ENCODE measurements around the gene TNIP2.
A peak's percentile ranks its signal among the peaks of the same experiment; 100 is the strongest.

TNIP2 gene

GRCh38 chr4:2716236-2716635 is 39.9 kb downstream of the TNIP2 start:
- TF ChIP-seq GATA1 (IDR thresholded peaks at IDR 0.05; ENCODE audit: low read depth, low read length) (no peak), POLR2A (IDR thresholded peaks at IDR 0.05; ENCODE audit: low read length) (no peak)
- no peak for DNase-seq

DNA sequence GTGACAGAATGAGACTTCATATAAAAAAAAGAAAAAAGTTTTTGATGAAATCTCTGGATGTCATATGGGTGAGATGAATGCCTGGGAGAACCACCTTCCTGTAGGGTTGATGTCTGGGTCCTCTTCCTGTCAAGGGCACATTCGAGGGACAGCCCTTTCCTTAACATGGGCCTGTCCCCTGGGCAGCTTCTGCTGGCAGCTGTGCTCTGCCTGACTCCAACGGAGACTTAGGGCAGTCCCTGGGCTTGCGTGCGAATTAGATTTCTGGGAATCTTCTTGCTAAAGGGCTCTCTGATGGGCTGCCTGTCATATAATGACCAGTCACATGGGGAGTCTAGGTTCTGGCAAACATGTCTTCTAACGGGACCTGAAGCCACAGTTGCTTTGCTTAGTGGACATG is 40.7 kb downstream of the TNIP2 start:
- no peak for DNase-seq

GRCh38 chr4:2714918-2715317 is 41.2 kb downstream of the TNIP2 start:
- DNase-seq = no peak
- TF ChIP-seq POLR2A (IDR thresholded peaks at IDR 0.05; ENCODE audit: low read length) (no peak), GATA1 (IDR thresholded peaks at IDR 0.05; ENCODE audit: low read depth, low read length) (no peak)

More for the DNA sequence above, 40.7 kb downstream of the TNIP2 start:
- TF ChIP-seq GATA1 (IDR thresholded peaks at IDR 0.05; ENCODE audit: low read depth, low read length) = no peak
- no peak for TF ChIP-seq POLR2A (IDR thresholded peaks at IDR 0.05; ENCODE audit: low read length)

DNA sequence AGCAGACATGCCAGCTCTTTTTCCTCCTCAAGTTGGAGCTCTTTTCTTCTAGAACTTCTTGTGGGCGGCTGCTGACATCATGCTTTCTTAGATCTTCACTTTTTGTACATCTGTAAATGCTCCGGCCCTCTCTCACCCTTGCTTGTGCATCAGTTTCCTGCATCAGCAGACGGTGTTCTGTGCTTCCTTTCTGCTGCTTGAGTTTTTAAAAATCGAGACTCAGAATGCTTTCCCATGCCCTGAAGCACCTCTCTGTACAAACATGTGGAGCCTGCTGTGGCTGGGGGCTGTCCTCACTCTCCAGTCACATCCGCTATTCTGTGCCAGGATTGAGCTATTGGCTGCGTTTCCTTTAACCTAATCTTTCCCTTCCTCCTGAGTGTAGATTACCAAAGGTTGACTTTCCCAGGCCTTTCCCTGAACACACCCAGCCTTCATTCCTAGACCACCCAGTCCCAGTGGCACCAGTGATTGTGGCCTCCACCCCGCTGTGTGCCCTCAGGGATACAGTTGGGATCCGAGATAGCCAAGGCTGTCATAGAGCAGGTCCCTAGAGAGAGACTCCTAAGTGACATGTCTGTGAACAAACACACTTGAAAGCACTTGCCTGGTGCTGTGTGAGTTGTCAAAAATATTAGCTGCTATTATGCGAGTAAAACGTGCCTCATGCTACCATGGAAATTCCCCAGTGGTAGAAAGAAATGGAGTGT is 41.9 kb downstream of the TNIP2 start:
- DNase-seq = no peak
- TF ChIP-seq POLR2A (IDR thresholded peaks at IDR 0.05; ENCODE audit: low read length) = no peak
- no peak for TF ChIP-seq GATA1 (IDR thresholded peaks at IDR 0.05; ENCODE audit: low read depth, low read length)

- TF ChIP-seq GATA1 (IDR thresholded peaks at IDR 0.05; ENCODE audit: low read depth, low read length) (no peak), POLR2A (IDR thresholded peaks at IDR 0.05; ENCODE audit: low read length) (no peak)
- no peak for DNase-seq
These were observed 42.8 kb downstream of the TNIP2 start for GRCh38 chr4:2713337-2713736.

GRCh38 chr4:2712261-2712842 is 43.8 kb downstream of the TNIP2 start:
- peak; percentile 21 to 29 for DNase-seq
- TF ChIP-seq POLR2A (IDR thresholded peaks at IDR 0.05; ENCODE audit: low read length) (no peak), GATA1 (IDR thresholded peaks at IDR 0.05; ENCODE audit: low read depth, low read length) (no peak)

GRCh38 chr4:2702770-2703169 is 53.4 kb downstream of the TNIP2 start:
- no peak for DNase-seq
- TF ChIP-seq GATA1 (IDR thresholded peaks at IDR 0.05; ENCODE audit: low read depth, low read length) (no peak), POLR2A (IDR thresholded peaks at IDR 0.05; ENCODE audit: low read length) (no peak)

- no peak for TF ChIP-seq POLR2A (IDR thresholded peaks at IDR 0.05; ENCODE audit: low read length)
- TF ChIP-seq GATA1 (IDR thresholded peaks at IDR 0.05; ENCODE audit: low read depth, low read length) = no peak
- DNase-seq = no peak
These were observed 53.8 kb downstream of the TNIP2 start for GRCh38 chr4:2702361-2702760.

- no peak for DNase-seq
- TF ChIP-seq POLR2A (IDR thresholded peaks at IDR 0.05; ENCODE audit: low read length) (no peak), GATA1 (IDR thresholded peaks at IDR 0.05; ENCODE audit: low read depth, low read length) (no peak)
These were observed 56.1 kb downstream of the TNIP2 start for GRCh38 chr4:2700031-2700430.

GRCh38 chr4:2699534-2699933 is 56.6 kb downstream of the TNIP2 start:
- TF ChIP-seq GATA1 (IDR thresholded peaks at IDR 0.05; ENCODE audit: low read depth, low read length) = no peak
- TF ChIP-seq POLR2A (IDR thresholded peaks at IDR 0.05; ENCODE audit: low read length) = no peak
- no peak for DNase-seq

DNA sequence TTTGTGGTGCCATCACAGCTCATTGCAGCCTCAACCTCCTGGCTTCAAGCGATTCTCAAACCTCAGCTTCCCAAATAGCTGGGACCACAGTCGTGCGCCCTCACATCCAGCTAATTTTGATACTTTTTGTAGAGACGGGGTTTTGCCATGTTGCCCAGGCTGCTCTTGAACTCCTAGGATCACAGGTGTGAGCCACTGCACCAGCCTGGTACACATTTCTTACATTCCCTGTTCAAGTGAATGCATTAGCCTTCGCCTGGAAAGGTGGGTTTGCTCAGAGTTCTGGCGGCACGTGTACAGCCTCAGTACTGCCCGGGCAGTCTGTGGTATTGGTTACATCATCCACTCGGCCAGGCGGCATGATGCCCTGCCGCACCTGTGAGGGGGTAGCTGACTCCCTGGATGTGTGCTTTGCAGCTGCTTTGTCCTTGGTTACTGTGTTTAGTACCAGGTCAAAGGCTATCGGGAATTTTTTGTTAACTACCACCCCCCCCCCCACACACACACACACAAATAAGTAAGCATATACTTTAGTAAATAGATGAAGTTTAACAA is 57.1 kb downstream of the TNIP2 start:
- TF ChIP-seq GATA1 (IDR thresholded peaks at IDR 0.05; ENCODE audit: low read depth, low read length) (no peak), POLR2A (IDR thresholded peaks at IDR 0.05; ENCODE audit: low read length) (no peak)
- DNase-seq = no peak

GRCh38 chr4:2698504-2698903 is 57.6 kb downstream of the TNIP2 start:
- no peak for DNase-seq
- no peak for TF ChIP-seq GATA1 (IDR thresholded peaks at IDR 0.05; ENCODE audit: low read depth, low read length)

DNA sequence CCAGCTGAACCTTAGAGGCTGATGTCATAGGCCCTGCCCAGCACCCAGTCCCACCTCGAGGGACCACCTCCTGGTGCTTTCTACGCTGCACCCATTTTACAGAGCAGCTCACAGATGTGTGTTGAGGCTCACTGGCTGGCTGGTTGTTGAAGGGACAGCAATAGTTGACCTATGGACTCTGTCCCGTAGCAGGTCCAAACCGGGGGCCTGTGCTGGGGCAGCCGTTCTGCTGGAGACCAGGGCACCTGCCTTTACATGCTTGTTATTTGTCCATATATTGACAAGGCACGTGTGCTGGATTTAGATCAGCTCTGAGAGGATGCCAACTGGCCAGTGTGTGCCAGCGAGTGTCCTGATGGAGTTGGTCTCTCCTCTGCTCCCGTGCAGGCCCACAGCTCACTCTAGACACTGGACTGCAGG is 58.1 kb downstream of the TNIP2 start:
- DNase-seq = no peak
- TF ChIP-seq GATA1 (IDR thresholded peaks at IDR 0.05; ENCODE audit: low read depth, low read length) (no peak), POLR2A (IDR thresholded peaks at IDR 0.05; ENCODE audit: low read length) (no peak)

DNA sequence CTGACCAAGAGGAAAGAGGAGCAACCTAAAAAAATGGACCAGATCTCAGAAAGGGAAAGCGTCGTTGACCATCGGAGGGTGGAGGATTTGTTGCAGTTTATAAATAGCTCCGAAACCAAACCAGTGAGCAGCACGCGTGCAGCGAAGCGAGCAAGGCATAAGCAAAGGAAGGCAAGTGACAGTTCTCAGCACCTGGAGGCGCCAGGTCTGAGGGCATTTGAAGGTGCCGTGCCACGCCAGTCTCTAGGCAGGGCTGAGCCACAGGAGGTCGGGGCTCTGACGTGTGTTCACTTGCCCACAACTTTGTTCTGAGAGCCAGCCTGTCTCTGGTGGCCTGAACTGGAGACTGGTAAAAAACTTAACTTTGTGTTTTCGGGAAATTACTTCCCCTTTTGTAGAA is 59.7 kb downstream of the TNIP2 start:
- no peak for DNase-seq
- TF ChIP-seq GATA1 (IDR thresholded peaks at IDR 0.05; ENCODE audit: low read depth, low read length) (no peak), POLR2A (IDR thresholded peaks at IDR 0.05; ENCODE audit: low read length) (no peak)
